AG09309 (cell line): Measurements from ENCODE around the gene CACNA1E.

ENCODE experiments used
- DNase-seq: peaks from one replicate; pipeline ENCODE4 v3.0.0-alpha.2; 2010; ENCODE audit warnings: low read depth
- H3K4me3 ChIP-seq: 2 replicates; pipeline ENCODE4 v1.5.1; 2011; ENCODE audit warnings: mild to moderate bottlenecking, low read depth, low read length, moderate library complexity; ENCODE audit not compliant: control insufficient read depth
- CTCF ChIP-seq: IDR thresholded peaks from 2 replicates; pipeline ENCODE4 v1.5.1; 2011; ENCODE audit warnings: mild to moderate bottlenecking, low read depth, low read length, inconsistent platforms; ENCODE audit not compliant: insufficient read depth, control insufficient read depth; ENCODE audit errors: missing control alignments

The CACNA1E gene

GRCh38 chr1:181635110-181635509 is 151.8 kb downstream of the CACNA1E start:
- DNase-seq: no peak
- TF ChIP-seq CTCF: no peak
- no peak overlapping the region for H3K4me3 ChIP-seq

- no peak for DNase-seq
- TF ChIP-seq CTCF: no peak
- no peak overlapping the region for H3K4me3 ChIP-seq
Measured at GRCh38 chr1:181637998-181638397, 154.7 kb downstream of the CACNA1E start.

GRCh38 chr1:181640956-181641355 is 157.6 kb downstream of the CACNA1E start:
- no peak for TF ChIP-seq CTCF
- H3K4me3 ChIP-seq: no peak overlapping the region
- no peak for DNase-seq

GRCh38 chr1:181643631-181644030 is 160.3 kb downstream of the CACNA1E start:
- no peak for DNase-seq
- no peak for TF ChIP-seq CTCF
- H3K4me3 ChIP-seq: no peak overlapping the region

GRCh38 chr1:181645171-181645570 is 161.9 kb downstream of the CACNA1E start:
- no peak overlapping the region for H3K4me3 ChIP-seq
- no peak for TF ChIP-seq CTCF
- DNase-seq: no peak

- no peak for DNase-seq
- no peak overlapping the region for H3K4me3 ChIP-seq
- TF ChIP-seq CTCF: no peak
Measured at GRCh38 chr1:181646710-181647109, 163.4 kb downstream of the CACNA1E start.

- DNase-seq: no peak
- H3K4me3 ChIP-seq: no peak overlapping the region
- no peak for TF ChIP-seq CTCF
Measured at GRCh38 chr1:181647314-181648035, 164.2 kb downstream of the CACNA1E start.
